ENCODE data around the gene IL12RB1.

The IL12RB1 gene

GRCh38 chr19:18102916-18103542, 16.3 kb upstream of the IL12RB1 start:
- TF ChIP-seq, protein P1, sequence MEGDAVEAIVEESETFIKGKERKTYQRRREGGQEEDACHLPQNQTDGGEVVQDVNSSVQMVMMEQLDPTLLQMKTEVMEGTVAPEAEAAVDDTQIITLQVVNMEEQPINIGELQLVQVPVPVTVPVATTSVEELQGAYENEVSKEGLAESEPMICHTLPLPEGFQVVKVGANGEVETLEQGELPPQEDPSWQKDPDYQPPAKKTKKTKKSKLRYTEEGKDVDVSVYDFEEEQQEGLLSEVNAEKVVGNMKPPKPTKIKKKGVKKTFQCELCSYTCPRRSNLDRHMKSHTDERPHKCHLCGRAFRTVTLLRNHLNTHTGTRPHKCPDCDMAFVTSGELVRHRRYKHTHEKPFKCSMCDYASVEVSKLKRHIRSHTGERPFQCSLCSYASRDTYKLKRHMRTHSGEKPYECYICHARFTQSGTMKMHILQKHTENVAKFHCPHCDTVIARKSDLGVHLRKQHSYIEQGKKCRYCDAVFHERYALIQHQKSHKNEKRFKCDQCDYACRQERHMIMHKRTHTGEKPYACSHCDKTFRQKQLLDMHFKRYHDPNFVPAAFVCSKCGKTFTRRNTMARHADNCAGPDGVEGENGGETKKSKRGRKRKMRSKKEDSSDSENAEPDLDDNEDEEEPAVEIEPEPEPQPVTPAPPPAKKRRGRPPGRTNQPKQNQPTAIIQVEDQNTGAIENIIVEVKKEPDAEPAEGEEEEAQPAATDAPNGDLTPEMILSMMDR (IDR thresholded peaks at IDR 0.05; ENCODE audit: low read depth, low read length): no peak
- H3K4me3 ChIP-seq (ENCODE audit: low read depth, low read length): no peak overlapping the region

DNA sequence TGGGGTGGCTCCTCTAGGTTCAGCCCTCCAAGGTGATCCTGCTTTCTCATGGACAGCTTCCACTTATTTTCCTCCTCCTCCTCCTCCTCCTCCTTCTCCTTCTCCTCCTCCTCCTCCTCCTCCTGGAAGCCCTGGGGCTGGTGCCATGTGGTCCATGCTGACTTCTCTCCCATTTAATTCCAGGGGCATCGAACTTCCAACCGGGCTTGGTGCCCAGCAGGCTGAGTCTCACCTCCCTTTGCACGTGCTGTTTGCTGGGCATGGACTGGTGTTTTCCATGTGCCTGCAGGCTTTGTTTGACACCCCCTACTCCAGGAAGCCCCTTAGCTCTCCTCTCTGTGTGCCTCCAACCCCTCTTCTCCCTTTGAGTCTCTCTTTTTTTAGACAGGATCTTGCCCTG, 14.5 kb upstream of the IL12RB1 start:
- no peak overlapping the region for H3K4me3 ChIP-seq (ENCODE audit: low read depth, low read length)
- TF ChIP-seq, protein P1 (IDR thresholded peaks at IDR 0.05; ENCODE audit: low read depth, low read length): no peak

GRCh38 chr19:18100710-18101109, 14.0 kb upstream of the IL12RB1 start:
- H3K4me3 ChIP-seq (ENCODE audit: low read depth, low read length): no peak overlapping the region
- TF ChIP-seq, protein P1 (IDR thresholded peaks at IDR 0.05; ENCODE audit: low read depth, low read length): no peak

DNA sequence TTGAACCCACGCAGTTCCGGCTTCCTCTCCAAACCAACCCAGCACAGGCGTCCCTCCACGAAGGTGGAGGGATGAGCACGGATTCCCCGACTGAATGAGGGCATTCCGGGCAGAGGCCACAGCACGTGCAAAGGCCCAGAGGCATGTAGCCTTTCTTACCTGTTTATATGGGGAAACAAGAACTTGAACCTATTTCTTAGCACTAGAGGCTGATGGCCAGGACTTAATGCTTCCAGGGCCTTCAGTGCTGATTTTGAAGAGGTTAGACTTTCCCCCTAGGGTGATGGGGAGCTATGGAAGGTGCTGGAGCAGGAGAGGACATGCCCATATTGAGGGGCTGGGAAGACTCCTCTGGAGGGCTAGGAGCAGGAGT, 12.9 kb upstream of the IL12RB1 start:
- TF ChIP-seq, protein P1 (IDR thresholded peaks at IDR 0.05; ENCODE audit: low read depth, low read length): no peak
- H3K4me3 ChIP-seq (ENCODE audit: low read depth, low read length): no peak overlapping the region

GRCh38 chr19:18098891-18099622, 12.3 kb upstream of the IL12RB1 start:
- TF ChIP-seq, protein P1 (IDR thresholded peaks at IDR 0.05; ENCODE audit: low read depth, low read length): no peak
- no peak overlapping the region for H3K4me3 ChIP-seq (ENCODE audit: low read depth, low read length)

DNA sequence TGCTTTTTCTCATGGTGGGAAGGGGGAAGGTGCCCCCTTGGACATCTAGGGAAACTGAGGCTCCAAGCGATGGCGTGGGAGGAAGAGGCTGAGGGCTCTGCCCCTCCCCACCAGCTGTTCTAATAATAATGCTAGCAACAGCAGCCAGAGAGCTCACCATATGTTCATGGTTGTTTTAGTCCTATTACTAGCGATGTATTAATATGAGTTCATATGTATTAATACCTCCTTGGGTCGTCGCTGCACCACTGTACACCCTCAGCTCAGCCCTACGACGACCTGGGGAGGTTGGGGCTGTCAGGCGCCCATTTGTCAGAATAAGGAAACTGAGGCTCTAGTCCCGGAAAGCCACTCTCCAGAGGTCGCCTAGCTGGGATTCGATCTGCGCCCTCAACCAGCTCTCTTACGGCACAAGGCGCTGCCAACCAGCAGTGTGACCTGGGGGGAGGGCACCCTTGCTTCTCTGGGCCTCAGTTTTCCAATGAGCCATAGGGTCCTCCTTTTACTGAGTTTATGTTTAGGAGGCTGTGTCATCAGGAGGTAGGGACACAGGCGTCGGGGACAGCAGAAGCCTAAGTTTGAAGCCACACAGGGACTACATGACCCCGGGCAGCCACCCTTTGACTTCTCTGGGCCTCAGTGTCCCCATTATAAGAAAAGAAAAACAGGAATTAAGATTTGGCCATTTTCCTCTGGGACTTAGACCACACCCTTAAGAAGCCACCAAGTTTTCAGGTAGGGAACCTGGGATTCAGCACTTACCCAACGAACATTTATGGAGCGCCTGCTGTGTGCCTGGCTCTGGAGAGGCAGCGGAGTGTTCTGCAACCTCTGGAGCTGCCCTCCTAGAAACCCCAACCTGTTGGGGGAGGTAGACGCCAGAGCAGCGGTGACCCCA, 11.5 kb upstream of the IL12RB1 start:
- TF ChIP-seq, protein P1 (IDR thresholded peaks at IDR 0.05; ENCODE audit: low read depth, low read length): no peak
- H3K4me3 ChIP-seq (ENCODE audit: low read depth, low read length): peak overlapping the region; percentile 48

Data from WI38 (cell line).